Iris pigment epithelial cell (primary cell): ENCODE results near the gene PAM16.
"Not testable (repeated sequence)": the region's sequence is repeated elsewhere in the genome, so short reads cannot be mapped to it uniquely, and the experiment has no call there.

Experiments used
- DNase-seq: peaks from one replicate; pipeline ENCODE4 v3.0.0-alpha.2; 2011; ENCODE audit warnings: low read depth

PAM16 gene

DNA sequence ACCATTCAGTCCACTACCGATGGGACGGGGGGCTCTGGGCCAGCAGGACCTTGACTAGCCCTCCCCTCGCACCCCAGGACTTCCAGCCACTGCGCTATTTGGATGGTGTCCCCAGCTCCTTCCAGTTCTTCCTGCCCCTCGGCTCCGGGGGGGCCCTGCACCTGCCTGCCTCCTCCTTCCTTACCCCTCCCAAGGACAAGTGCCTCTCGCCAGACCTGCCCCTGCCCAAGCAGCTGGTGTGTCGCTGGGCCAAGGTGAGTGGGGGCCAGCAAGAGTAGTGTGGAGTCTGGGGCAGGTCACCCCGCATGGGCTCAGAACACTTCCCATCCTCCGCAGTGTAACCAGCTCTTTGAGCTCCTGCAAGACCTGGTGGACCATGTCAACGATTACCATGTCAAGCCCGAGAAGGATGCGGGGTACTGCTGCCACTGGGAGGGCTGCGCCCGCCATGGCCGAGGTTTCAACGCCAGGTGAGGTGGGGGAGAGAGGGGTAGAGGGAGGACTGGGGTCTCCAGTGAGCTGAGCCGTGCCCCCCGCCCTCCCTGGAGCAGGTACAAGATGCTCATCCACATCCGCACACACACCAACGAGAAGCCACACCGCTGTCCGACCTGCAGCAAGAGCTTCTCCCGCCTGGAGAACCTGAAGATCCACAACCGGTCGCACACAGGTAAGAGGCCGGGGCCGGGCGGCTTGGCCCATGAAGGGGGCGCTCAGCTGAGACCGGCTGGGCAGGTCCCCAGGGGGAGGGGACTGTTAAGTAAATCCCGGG, 16.2 kb downstream of the PAM16 start:
- DNase-seq: no peak

GRCh38 chr16:4333714-4334113, 17.4 kb downstream of the PAM16 start:
- DNase-seq: not testable (repeated sequence)

- no peak for DNase-seq
Observed at GRCh38 chr16:4333308-4333638, 17.8 kb downstream of the PAM16 start.

DNA sequence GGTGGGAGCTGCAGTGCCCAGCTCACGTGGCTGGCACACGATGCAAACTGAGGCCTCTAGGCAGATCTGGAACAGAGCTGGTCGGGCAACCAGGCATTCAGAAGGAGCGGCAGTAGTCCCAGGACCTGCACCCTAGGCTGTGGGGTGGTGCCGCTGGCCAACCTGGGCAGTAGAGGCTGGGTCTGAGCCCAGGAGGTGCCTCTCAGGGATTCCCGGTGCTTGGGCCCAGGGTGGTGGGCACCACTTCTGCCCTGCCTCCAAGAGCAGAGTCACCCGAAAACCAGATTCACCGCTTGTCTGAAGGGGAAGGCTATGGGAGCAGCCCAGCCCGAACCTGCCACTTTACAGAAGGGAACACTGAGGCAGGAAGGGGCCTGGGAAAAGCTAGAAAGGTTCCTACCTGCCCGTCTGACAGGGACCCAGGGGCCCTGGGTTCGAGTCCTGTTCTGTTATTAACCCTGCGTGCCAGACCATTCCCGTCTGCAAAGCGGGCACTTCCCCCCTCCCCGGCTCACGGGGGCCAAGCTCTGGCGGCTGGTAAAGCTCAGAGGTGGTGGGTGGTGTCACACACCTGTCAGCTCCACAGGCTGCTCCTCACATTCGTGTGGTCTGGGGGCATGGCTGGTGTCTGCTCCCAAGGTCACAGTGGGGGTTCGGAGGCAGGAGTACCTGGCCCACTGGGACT, 18.4 kb downstream of the PAM16 start:
- DNase-seq: no peak

DNA sequence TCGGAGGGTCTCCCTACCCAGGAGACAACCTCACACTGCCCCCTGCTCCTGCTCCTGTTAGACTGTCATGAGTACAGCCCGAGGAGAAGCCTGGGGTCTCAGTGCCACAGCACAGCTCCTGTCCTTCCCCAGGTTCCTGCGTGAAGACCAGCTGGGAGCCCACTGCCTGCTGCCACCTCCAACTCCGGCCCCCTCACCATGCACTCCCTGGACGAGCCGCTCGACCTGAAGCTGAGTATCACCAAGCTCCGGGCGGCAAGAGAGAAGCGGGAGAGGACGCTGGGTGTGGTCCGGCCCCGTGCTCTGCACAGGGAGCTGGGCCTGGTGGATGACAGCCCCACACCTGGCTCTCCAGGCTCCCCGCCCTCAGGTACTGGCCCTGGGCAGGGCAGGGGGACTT, 19.0 kb downstream of the PAM16 start:
- DNase-seq: no peak

DNA sequence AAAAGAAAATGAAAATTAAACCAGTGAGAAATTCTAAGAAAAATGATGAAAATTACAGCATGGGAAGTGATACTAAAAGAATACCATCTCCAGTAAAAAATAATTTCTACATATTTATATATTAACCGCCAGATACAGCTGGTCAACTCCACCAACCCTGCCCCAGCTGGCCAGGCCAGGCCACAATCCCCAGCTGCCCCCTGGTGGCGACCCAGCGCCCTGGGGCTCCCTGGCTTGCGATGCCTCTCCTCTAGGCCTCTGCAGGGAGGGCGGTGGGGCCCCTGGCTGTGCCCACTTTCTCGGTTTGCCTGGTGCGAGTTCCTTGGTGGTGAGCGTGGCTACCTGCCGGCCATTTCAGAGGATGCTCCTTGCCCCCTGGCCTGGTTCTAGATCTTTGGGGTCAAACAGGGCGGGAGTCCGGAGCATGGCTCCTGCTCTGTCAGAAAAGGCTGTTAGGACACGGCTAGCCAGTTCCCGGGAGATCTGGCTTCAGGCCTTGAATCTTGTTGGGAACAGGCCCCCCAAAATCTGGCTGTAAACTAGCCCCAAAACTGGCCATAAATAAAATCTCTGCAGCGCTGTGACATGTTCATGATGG, 20.7 kb downstream of the PAM16 start:
- peak; percentile 65 for DNase-seq

GRCh38 chr16:4328782-4329775, 22.0 kb downstream of the PAM16 start:
- DNase-seq: no peak

GRCh38 chr16:4328046-4328781, 22.9 kb downstream of the PAM16 start:
- peak; percentile 82 for DNase-seq

- no peak for DNase-seq
Observed at GRCh38 chr16:4327386-4328045, 23.6 kb downstream of the PAM16 start.

- no peak for DNase-seq
Observed at GRCh38 chr16:4325253-4325758, 25.8 kb downstream of the PAM16 start.

DNA sequence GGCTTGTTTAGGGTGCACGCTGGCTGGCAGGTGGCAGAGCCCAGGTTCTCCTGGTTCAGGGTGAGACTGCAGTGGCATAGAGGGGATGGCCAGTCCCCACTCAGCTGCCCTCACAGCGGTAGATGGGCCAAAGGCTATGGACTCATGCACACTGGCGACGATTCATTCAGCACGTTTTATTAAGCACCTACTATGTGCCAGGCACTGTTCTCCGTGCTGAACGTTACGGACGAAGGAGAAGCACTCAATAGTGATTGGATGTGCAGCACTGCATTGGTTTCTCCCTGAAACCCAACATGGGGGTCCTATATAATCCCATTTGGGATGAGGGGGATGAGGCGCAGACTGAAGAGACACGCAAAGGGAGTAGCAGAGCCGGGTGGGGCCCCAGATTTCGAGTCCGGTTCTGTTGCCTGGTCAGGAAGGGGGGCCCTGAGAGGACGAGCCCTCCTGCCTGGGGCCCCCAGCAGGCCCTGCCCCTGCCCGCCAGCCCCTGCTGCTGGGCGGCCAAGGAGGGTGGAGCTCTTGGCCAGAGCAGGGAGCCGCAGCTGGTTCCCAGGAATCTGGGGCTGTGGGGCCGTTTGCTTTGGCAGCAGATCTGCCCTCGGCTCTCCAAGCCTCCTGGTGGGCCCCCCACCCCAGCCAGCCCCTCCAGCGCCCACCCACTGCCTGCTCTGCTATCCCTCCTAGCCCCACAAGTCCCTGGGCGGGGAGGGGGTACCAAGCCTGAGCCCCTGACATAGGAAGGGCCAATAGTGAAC, 26.4 kb downstream of the PAM16 start:
- no peak for DNase-seq

DNA sequence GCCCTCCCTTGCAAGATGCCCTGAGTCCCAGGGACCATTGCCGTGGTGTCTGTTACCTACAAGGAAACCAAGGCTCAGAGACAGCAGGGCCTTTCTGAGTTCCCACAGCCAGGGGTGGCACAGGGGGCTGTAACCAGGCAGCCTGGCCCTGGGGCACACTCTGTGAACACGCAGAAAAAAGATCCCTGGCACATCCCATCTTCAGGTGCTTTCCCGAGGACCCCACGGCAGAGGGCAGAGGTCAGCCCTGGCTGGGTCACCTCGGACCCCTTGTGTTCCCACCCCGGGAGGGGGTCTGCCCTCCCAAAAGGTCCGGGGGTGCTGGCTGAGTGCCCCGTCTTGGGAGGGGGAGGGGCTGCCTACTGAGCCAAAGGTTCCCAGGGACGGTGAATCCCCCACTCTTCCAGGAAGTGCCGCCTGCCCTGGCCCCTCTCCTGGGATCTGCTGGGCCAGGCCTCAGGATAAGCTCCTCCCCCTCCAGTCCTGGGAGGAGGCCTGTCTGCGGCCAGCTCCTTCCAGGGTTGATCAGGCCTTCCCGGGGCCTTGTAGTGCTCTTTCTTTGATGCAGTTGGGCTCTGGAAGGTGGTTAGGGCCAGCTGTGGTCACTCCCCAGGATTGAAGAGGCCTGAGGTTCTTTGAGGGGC, 27.2 kb downstream of the PAM16 start:
- peak; percentile 55 for DNase-seq

GRCh38 chr16:4323071-4323844, 27.9 kb downstream of the PAM16 start:
- DNase-seq: no peak

- no peak for DNase-seq
Observed at GRCh38 chr16:4322121-4323052, 28.7 kb downstream of the PAM16 start.

- DNase-seq: no peak
Observed at GRCh38 chr16:4321286-4322120, 29.6 kb downstream of the PAM16 start.

- DNase-seq: no peak
Observed at GRCh38 chr16:4320571-4321137, 30.5 kb downstream of the PAM16 start.
